Tibial nerve (tissue), 3 donors: ENCODE measurements around the gene LIPC.

Experiments
- POLR2A ChIP-seq, 2 donors: fragments of 450-650 bp; IDR thresholded peaks; one replicate each; pipeline ENCODE4 v1.6.1; 2017; ENCODE audit warnings: antibody characterized with exemption in 2 of 2, mild to moderate bottlenecking in 2 of 2, moderate library complexity in 2 of 2
- TF ChIP-seq, protein P1 (sequence below), 5 experiments: fragments of 200-600 bp in 3 of 5; fragments of 450-650 bp in 2 of 5; sonication (generic) in 3 of 5; IDR thresholded peaks; one replicate each; pipeline ENCODE4 v1.5.1; 2016 to 2019; ENCODE audit warnings: antibody characterized with exemption in 5 of 5, mild to moderate bottlenecking in 3 of 5, moderate library complexity in 2 of 5

DNA sequence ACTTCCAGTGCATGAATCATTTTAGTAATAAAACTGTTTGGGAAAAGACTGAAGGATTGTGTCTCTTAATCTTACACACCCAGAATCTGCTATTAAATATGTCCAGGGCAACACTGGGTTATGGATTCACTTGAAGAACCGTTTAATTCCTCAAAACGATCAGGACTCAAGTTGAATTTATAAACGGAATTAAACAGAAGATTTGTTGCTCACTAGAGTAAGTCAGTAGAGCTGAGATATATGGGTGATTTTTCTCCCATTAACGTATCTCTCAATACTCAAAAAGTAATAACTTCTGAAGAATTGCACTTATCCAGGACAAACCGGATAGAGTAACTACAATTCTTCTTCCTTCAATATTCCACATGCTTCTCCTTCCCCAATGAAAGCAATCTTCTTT lies 41.1 kb upstream of the LIPC start:
- TF ChIP-seq, protein P1, sequence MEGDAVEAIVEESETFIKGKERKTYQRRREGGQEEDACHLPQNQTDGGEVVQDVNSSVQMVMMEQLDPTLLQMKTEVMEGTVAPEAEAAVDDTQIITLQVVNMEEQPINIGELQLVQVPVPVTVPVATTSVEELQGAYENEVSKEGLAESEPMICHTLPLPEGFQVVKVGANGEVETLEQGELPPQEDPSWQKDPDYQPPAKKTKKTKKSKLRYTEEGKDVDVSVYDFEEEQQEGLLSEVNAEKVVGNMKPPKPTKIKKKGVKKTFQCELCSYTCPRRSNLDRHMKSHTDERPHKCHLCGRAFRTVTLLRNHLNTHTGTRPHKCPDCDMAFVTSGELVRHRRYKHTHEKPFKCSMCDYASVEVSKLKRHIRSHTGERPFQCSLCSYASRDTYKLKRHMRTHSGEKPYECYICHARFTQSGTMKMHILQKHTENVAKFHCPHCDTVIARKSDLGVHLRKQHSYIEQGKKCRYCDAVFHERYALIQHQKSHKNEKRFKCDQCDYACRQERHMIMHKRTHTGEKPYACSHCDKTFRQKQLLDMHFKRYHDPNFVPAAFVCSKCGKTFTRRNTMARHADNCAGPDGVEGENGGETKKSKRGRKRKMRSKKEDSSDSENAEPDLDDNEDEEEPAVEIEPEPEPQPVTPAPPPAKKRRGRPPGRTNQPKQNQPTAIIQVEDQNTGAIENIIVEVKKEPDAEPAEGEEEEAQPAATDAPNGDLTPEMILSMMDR (IDR thresholded peaks at IDR 0.05), result no peak
- no peak for TF ChIP-seq POLR2A (IDR thresholded peaks at IDR 0.05)
